HepG2 (cell line): ENCODE data around the gene WNT7B. TPM values are rescaled to one million over a fixed set of nuclear protein-coding genes. Genes with fewer than 3 reads are reported as not detected.

Experiments
- ATAC-seq: fragments of 200-7000 bp; cut with Tn5 transposase; 3 replicates; pipeline ENCODE4 v1.9.1; 2020; ENCODE audit warnings: mild to moderate bottlenecking, moderate library complexity
- BruUV-seq: library from RNA; stranded (reverse); fragments of 400-500 nt; replicated peaks from 2 replicates; lab custom pipeline; 2021; lab: Mats Ljungman, UMichigan
- CTCF ChIA-PET: fragments of 300-600 bp; formaldehyde crosslinking; extraction: SDS; loops from one replicate; lab custom pipeline; 2021; ENCODE audit warnings: low total read pairs, inconsistent platforms, low intra/inter-chr PET ratio; lab: Yijun Ruan, JAX
- POLR2A ChIA-PET: fragments of 350-600 bp; sonication (Branson Sonifier 250); formaldehyde crosslinking; loops from one replicate; lab custom pipeline; 2020; ENCODE audit warnings: antibody characterized with exemption, inconsistent platforms; lab: Yijun Ruan, JAX
- DNase-seq: peaks from one replicate; pipeline ENCODE4 v3.0.0-alpha.2; 2015; ENCODE audit warnings: low spot score
- FAIRE-seq: peaks from 3 replicates; lab custom pipeline; 2011; peaks lifted over from hg19 to GRCh38; lab: Jason Lieb, UNC
- H2AFZ ChIP-seq: one replicate; pipeline ENCODE4 v1.6.1; 2011; ENCODE audit warnings: low read length, inconsistent platforms
- H3K27ac ChIP-seq: fragments of 300-600 bp; 3 replicates; pipeline ENCODE4 v1.8.0; 2011; ENCODE audit warnings: mixed run types, mild to moderate bottlenecking, mixed read lengths, low read length, inconsistent platforms; ENCODE audit not compliant: insufficient read depth; ENCODE audit errors: extremely low read length
- H3K27me3 ChIP-seq, 2 experiments: fragments of 200-600 bp in 1 of 2; 2 replicates in 1 of 2; 3 replicates in 1 of 2; pipeline versions ENCODE4 v1.6.0 to v1.8.0; 2011; ENCODE audit warnings: low read length in 2 of 2, mild to moderate bottlenecking in 2 of 2, moderate library complexity in 2 of 2, inconsistent platforms in 1 of 2; ENCODE audit not compliant: insufficient read depth in 2 of 2, control insufficient read depth in 1 of 2
- H3K36me3 ChIP-seq, 2 experiments: fragments of 200-600 bp in 1 of 2; replicated peaks in 1 of 2; 2 replicates in 1 of 2; 3 replicates in 1 of 2; pipeline versions ENCODE4 v1.5.1 to v1.8.0; 2011; ENCODE audit warnings: low read length in 2 of 2, inconsistent platforms in 1 of 2; ENCODE audit not compliant: insufficient read depth in 2 of 2, control insufficient read depth in 1 of 2
- H3K4me1 ChIP-seq: 2 replicates; pipeline ENCODE4 v1.5.1; 2012; ENCODE audit warnings: low read length, inconsistent platforms; ENCODE audit not compliant: insufficient read depth
- H3K4me2 ChIP-seq: 2 replicates; pipeline ENCODE4 v1.6.0; 2011; ENCODE audit warnings: low read depth, low read length, inconsistent platforms
- H3K4me3 ChIP-seq, 3 experiments: fragments of 200-600 bp in 1 of 3; sonication (generic), shearing (Covaris generic) in 1 of 3; replicated peaks in 1 of 3; 2 replicates each; pipeline ENCODE4 v1.5.1; 2011 to 2016; ENCODE audit warnings: low read length in 3 of 3, inconsistent platforms in 2 of 3, low read depth in 2 of 3, mild to moderate bottlenecking in 2 of 3, control low read depth in 1 of 3, mixed read lengths in 1 of 3; ENCODE audit not compliant: insufficient read depth in 1 of 3
- H3K79me2 ChIP-seq: one replicate; pipeline ENCODE4 v1.6.1; 2011; ENCODE audit warnings: low read length, inconsistent platforms; ENCODE audit not compliant: insufficient read depth
- H3K9ac ChIP-seq: 2 replicates; pipeline ENCODE4 v1.6.0; 2011; ENCODE audit warnings: mild to moderate bottlenecking, low read depth, low read length, inconsistent platforms; ENCODE audit not compliant: insufficient read depth
- H3K9me3 ChIP-seq: 2 replicates; pipeline ENCODE4 v1.5.1; 2012; ENCODE audit warnings: mild to moderate bottlenecking, low read length
- H4K20me1 ChIP-seq: 2 replicates; pipeline ENCODE4 v1.6.0; 2011; ENCODE audit warnings: inconsistent platforms, mild to moderate bottlenecking, low read length, moderate library complexity; ENCODE audit not compliant: insufficient read depth
- ATF5 ChIP-seq: sonication (generic); formaldehyde crosslinking; IDR thresholded peaks from 2 replicates; pipeline ENCODE4 v1.4.0; 2020; ENCODE audit warnings: mild to moderate bottlenecking, low read depth, missing genetic modification reagents
- ATF7 ChIP-seq, 2 experiments: fragments of 450-650 bp in 1 of 2; sonication (generic) in 1 of 2; formaldehyde crosslinking in 1 of 2; IDR thresholded peaks; 2 replicates each; pipeline versions ENCODE4 v1.4.0 to v1.6.1; 2016 to 2020; ENCODE audit warnings: antibody characterized with exemption in 1 of 2, mild to moderate bottlenecking in 1 of 2, missing genetic modification reagents in 1 of 2
- CCDC6 ChIP-seq: sonication (generic); formaldehyde crosslinking; IDR thresholded peaks from 2 replicates; pipeline ENCODE4 v1.8.1; 2022; ENCODE audit warnings: mild to moderate bottlenecking, missing genetic modification reagents, moderate library complexity
- ELF1 ChIP-seq: sonication (generic); formaldehyde crosslinking; IDR thresholded peaks from 2 replicates; pipeline ENCODE4 v1.4.0; 2020; ENCODE audit warnings: missing genetic modification reagents
- MBD4 ChIP-seq: IDR thresholded peaks from 2 replicates; pipeline ENCODE4 v1.6.1; 2012; ENCODE audit warnings: low read length, inconsistent platforms, borderline replicate concordance
- REPIN1 ChIP-seq: sonication (generic); formaldehyde crosslinking; IDR thresholded peaks from 2 replicates; pipeline ENCODE4 v1.8.0; 2022; ENCODE audit warnings: missing genetic modification reagents, low read depth, mild to moderate bottlenecking, borderline replicate concordance
- TEAD2 ChIP-seq: sonication (generic); formaldehyde crosslinking; IDR thresholded peaks from 2 replicates; pipeline ENCODE4 v1.9.0; 2021; ENCODE audit warnings: missing genetic modification reagents
- ZEB1 ChIP-seq: IDR thresholded peaks from 2 replicates; pipeline ENCODE4 v1.6.1; 2012; ENCODE audit warnings: mild to moderate bottlenecking, low read depth, inconsistent platforms; ENCODE audit not compliant: insufficient replicate concordance
- ZNF484 ChIP-seq: sonication (generic); formaldehyde crosslinking; IDR thresholded peaks from 2 replicates; pipeline ENCODE4 v1.5.1; 2020; ENCODE audit warnings: mild to moderate bottlenecking, low read depth, missing genetic modification reagents, borderline replicate concordance
- ZNF792 ChIP-seq: IDR thresholded peaks from 2 replicates; pipeline ENCODE4 v1.6.1; 2016
- WGBS: methylation state at CpG from one replicate; pipeline ENCODE4 v1.1.6; 2017; ENCODE audit warnings: low lambda C conversion rate; 5-methylcytosine and 5-hydroxymethylcytosine counted together
- in situ Hi-C: cut with HindIII; loops from 2 replicates; pipeline ENCODE4 v1.10.0; 2017; ENCODE audit warnings: low pct_unique_long_range_greater_than_20kb; ENCODE audit not compliant: extremely low pct_ligation_motif_present
- intact Hi-C: fragments of 100-400 bp; cut with micrococcal nuclease; formaldehyde crosslinking; loops from one replicate; pipeline ENCODE4 v1.10.0; 2022; ENCODE audit not compliant: unreplicated experiment
- polyA plus RNA-seq, 8 experiments: library from polyadenylated mRNA; depleted of rRNA in 3 of 8; stranded (reverse) in 7 of 8; unstranded in 1 of 8; fragments of >200 nt; fragmentation: Illumina TruSeq in 4 of 8; extraction: Trizol in 4 of 8; gene quantifications; 2 replicates each; pipeline versions ENCODE4 v1.2.1 to v1.2.3, GENCODE V29; 2011 to 2016; ENCODE audit warnings: low read depth in 4 of 8, missing spikeins in 1 of 8, mixed read lengths in 1 of 8; ENCODE audit not compliant: insufficient read depth in 1 of 8
- total RNA-seq, 5 experiments: library from RNA; depleted of rRNA; stranded (reverse); fragments of >200 nt; fragmentation: Illumina TruSeq; extraction: Trizol; gene quantifications; 2 replicates each; pipeline ENCODE4 v1.2.3, GENCODE V29; 2016; ENCODE audit warnings: low read depth in 1 of 5

WNT7B gene
- total and polyA plus RNA-seq, 2 of the 13 experiments (the other 11 are each of a cell fraction or from before 2014, with no cell fraction given): 0.09 TPM; not detected in 1

GRCh38 chr22:46023558-46023981, 46.6 kb upstream of the WNT7B start:
- Histone ChIP-seq H2AFZ (no peak overlapping the region), H3K27me3 (peaks cover 7 to 57% of the 10 kb centered on the region in 2 experiments), H3K4me1 (peaks cover 34% of the 10 kb centered on the region), H4K20me1 (no peaks in the 10 kb centered on the region), H3K36me3 (no peaks in the 10 kb centered on the region), H3K4me2 (no peak overlapping the region), H3K27ac (no peak overlapping the region), H3K4me3 (no peak overlapping the region), H3K9ac (no peak overlapping the region), H3K79me2 (no peaks in the 10 kb centered on the region), H3K9me3 (no peaks in the 10 kb centered on the region)
- in situ Hi-C loops: no loop called here
- FAIRE-seq: no peak
- POLR2A ChIA-PET: no interaction called here
- CTCF ChIA-PET: no interaction called here
- WGBS: 62% methylated on average over 9 of the region's 14 CpGs
- no peak for ATAC-seq
- no peak for DNase-seq
- intact Hi-C loops: no loop called here
- TF ChIP-seq REPIN1 (no peak), CCDC6 (no peak), ATF7 (IDR thresholded peaks at IDR 0.05) (no peak), ATF7 (CRISPR knock-in tag; IDR thresholded peaks at IDR 0.05) (no peak), ZNF792 (CRISPR knock-in tag) (no peak), ZEB1 (no peak), ELF1 (no peak), ZNF484 (no peak), TEAD2 (no peak), ATF5 (no peak), MBD4 (no peak)
- no TSS peak for BruUV-seq
